Cardiac fibroblast (primary cell): ENCODE data around the gene LMCD1.

Experiments
- DNase-seq, 2 donors: peaks; one replicate each; pipeline versions ENCODE4 v3.0.0 to v3.0.0-alpha.2; 2010; ENCODE audit warnings: low read depth in 2 of 2
- H3K4me3 ChIP-seq, 2 donors: replicated peaks in 1 of 2; 1 replicate in 1 of 2; 2 replicates in 1 of 2; pipeline ENCODE4 v1.5.1; 2011; ENCODE audit warnings: low read depth in 2 of 2, low read length in 2 of 2, mild to moderate bottlenecking in 2 of 2, moderate library complexity in 1 of 2
- TF ChIP-seq, protein P1 (sequence below): IDR thresholded peaks from one replicate; pipeline ENCODE4 v1.5.1; 2011; ENCODE audit warnings: low read depth, mild to moderate bottlenecking, low read length, inconsistent platforms

The LMCD1 gene

DNA sequence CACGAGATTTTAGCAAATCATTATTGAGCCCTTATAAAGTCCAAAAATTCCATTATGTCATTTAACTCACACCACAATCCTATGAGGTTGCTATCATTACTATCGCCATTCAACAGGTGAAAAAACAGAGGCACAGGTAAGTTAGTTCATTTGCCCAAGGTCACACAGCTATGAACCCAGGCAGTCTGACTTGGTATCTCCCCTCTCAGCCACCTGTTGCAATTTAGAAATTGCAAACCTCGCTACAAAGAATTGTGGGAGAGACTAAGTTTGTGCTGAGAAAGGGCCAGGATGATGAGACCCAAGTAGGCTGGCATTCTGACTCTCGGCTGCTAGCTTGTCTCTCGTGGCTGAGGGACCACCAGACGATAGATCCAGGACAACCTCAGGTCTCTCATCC, 57.7 kb downstream of the LMCD1 start:
- no peak for DNase-seq
- TF ChIP-seq, protein P1, sequence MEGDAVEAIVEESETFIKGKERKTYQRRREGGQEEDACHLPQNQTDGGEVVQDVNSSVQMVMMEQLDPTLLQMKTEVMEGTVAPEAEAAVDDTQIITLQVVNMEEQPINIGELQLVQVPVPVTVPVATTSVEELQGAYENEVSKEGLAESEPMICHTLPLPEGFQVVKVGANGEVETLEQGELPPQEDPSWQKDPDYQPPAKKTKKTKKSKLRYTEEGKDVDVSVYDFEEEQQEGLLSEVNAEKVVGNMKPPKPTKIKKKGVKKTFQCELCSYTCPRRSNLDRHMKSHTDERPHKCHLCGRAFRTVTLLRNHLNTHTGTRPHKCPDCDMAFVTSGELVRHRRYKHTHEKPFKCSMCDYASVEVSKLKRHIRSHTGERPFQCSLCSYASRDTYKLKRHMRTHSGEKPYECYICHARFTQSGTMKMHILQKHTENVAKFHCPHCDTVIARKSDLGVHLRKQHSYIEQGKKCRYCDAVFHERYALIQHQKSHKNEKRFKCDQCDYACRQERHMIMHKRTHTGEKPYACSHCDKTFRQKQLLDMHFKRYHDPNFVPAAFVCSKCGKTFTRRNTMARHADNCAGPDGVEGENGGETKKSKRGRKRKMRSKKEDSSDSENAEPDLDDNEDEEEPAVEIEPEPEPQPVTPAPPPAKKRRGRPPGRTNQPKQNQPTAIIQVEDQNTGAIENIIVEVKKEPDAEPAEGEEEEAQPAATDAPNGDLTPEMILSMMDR, result no peak
- no peak overlapping the region for H3K4me3 ChIP-seq

- peak; percentile 98 to 99 for DNase-seq
- H3K4me3 ChIP-seq, result no peak overlapping the region
- TF ChIP-seq, protein P1, result no peak
These were observed 58.9 kb downstream of the LMCD1 start for GRCh38 chr3:8560366-8561007.

GRCh38 chr3:8561370-8561769, 59.7 kb downstream of the LMCD1 start:
- peak; percentile 73 to 96 for DNase-seq
- no peak overlapping the region for H3K4me3 ChIP-seq
- TF ChIP-seq, protein P1, result no peak

- TF ChIP-seq, protein P1, result no peak
- H3K4me3 ChIP-seq, result no peak overlapping the region
- DNase-seq, result peak in 1 of 2 donors; percentile 56
These were observed 60.5 kb downstream of the LMCD1 start for GRCh38 chr3:8562081-8562595.

- TF ChIP-seq, protein P1, result no peak
These were observed 61.5 kb downstream of the LMCD1 start for GRCh38 chr3:8563146-8563545.

GRCh38 chr3:8563597-8563996, 62.0 kb downstream of the LMCD1 start:
- DNase-seq, result no peak
- TF ChIP-seq, protein P1, result no peak
- no peak overlapping the region for H3K4me3 ChIP-seq

More at GRCh38 chr3:8563146-8563545, 61.5 kb downstream of the LMCD1 start:
- DNase-seq, result no peak
- H3K4me3 ChIP-seq, result no peak overlapping the region
